Measurements from ENCODE around the gene HIP1.
"Not testable (repeated sequence)": the region's sequence is repeated elsewhere in the genome, so short reads cannot be mapped to it uniquely, and the experiment has no call there.

The HIP1 gene

DNA sequence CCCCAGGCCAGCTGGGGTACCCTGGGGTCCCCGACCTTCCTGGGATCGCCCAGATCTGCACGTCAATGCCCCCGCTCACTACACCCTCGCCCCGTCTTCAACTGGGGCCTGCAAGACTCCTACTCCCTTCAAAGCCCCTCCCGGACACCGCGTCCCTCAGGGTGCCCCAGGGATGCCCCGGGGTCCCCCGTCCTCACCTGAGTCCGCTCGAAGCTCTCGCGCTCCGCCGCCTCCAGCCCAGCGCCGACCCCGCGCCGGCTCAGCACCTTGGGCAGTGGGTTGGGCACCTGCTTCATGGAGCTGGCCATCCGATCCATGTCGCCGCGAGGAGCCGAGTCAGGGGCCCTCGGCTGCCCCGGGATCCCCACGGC lies at the start of gene HIP1:
TSS of gene HIP1 (minus strand) at position 338 of the 371 bp plus-strand sequence. CDS start at position 317, 21 bp downstream.
- DNase-seq (ENCODE audit: low spot score), result no peak

DNA sequence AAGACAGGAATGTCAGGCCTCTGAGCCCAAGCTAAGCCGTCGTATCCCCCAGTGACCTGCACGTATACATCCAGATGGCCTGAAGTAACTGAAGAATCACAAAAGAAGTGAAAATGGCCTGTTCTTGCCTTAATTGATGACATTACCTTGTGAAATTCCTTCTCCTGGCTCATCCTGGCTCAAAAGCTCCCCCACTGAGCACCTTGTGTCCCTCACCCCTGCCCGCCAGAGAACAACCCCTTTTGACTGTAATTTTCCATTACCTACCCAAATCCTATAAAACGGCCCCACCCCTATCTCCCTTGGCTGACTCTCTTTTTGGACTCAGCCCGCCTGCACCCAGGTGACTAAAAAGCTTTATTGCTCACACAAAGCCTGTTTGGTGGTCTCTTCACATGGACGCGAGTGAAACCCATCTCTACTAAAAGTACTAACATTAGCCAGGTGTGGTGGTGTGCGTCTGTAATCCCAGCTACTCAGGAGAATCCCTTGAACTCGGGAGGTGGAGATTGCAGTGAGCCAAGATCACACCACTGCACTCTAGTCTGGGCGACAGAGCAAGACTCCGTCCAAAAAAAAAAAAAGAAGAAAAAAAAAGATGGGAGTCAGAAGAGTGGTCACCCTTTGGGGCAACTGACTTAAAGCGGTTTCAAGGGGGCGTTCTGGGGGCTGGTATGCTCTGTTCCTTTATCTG lies 49.6 kb upstream of the HIP1 start:
- not testable (repeated sequence) for DNase-seq (ENCODE audit: low spot score)

DNA sequence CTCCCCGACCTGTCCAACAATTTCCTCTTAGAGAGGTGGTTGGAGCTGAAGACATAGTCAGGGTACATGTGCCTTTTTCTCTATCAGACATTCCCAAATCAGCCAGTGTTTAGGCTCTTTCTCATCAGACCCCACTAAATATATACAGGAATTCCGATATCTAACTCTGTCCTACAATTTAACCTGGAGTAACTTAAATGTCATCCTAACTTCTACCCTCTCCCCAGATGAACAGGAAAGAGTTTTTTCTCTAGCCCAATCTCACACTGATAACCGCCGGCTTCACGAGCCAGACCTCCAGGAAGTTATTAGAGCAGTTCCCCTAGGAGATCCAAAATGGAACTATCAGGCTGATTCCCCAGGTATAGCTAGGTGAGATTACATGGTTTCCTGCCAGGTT lies 44.3 kb upstream of the HIP1 start:
- DNase-seq (ENCODE audit: low spot score), result not testable (repeated sequence)

DNA sequence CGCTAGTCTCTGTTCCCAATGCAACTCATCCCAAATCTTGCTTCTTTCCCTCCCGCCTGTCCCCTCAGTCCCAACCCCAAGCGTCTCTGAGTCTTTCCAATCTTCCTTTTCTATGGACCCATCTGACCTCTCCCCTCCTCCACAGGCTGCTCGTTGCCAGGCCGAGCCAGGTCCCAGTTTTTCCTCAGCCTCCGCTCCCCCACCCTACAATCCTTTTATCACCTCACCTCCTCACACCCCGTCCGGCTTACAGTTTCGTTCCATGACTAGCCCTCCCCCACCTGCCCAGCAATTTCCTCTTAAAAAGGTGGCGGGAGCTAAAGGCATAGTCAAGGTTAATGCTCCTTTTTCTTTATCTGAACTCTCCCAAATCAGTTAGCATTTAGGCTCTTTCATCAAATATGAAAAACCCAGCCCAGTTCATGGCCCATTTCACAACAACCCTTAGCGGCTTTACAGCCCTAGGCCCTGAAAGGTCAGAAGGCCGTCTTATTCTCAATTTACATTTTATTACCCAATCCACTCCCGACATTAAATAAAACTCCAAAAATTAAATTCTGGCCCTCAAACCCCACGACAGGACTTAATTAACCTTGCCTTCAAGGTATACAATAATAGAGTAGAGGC lies 42.0 kb upstream of the HIP1 start:
- not testable (repeated sequence) for DNase-seq (ENCODE audit: low spot score)

DNA sequence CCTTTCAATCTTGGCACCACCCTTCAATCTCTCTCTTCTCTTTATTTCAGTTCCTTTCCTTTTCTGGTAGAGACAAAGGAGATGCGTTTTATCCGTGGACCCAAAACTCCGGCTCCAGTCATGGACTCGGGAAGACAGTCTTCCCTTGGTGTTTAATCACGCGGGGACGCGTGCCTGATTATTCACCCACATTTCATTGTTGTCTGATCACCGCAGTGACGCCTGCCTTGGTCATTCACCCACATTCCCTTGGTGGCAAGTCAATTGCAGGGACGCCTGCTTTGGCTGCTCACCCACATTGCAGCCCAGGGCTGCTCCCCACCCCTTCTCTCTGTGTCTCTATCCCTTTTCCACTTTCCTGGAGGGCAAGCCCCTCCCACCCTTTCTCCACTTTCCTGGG lies 40.8 kb upstream of the HIP1 start:
- not testable (repeated sequence) for DNase-seq (ENCODE audit: low spot score)

DNA sequence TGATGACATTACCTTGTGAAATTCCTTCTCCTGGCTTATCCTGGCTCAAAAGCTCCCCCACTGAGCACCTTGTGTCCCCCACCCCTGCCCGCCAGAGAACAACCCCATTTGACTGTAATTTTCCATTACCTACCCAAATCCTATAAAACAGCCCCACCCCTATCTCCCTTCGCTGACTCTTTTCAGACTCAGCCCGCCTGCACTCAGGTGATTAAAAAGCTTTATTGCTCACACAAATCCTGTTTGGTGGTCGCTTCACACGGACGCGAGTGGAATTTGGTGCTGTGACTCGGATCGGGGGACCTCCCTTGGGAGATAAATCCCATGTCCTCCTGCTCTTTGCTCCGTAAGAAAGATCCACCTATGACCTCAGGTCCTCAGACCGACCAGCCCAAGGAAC lies 40.3 kb upstream of the HIP1 start:
- not testable (repeated sequence) for DNase-seq (ENCODE audit: low spot score)

DNA sequence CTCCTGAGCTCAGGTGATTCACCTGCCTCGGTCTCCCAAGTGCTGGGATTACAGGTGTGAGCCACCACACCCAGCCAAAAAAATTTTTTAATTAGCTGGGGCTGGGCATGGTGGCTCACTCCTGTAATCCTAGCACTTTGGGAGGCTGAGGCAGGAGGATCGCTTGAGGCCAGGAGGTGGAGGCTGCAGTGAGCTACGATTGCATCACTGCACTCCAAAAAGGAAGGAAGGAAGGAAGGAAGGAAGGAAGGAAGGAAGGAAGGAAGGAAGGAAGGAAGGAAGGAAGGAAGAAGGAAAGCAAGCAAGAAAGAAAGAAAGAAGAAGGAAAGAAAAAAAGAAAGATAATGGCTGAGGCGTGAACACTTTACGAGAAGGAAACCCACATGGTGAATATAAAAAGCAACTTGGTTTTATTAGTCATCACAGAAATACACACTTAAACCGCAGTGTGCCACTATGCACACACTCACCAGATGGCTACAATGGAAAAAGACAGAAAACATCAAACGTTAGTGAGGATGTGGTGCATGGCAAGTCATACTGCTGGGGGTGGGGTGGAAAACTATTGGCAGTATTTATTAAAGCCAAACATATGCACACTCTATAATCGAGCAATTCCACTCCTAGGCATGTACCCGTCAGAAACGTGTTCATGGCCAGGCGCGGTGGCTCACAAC lies 37.7 kb upstream of the HIP1 start:
- DNase-seq (ENCODE audit: low spot score), result no peak

DNA sequence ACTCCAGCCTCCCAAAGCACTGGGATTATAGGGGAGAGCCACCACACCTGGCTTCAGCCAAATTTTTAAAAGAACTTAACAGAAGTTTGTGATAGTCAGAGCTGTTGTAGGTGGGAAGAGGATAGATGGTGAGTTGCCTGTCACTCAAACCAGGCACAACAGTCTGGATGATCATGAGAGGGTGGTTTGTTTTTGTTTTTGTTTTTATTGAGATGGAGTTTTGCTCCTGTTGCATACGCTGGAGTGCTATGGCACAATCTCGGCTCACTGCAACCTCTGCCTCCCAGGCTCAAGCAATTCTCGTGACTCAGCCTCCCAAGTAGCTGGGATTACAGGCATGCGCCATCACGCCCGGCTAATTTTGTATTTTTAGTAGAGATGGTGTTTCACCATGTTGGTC lies 35.2 kb upstream of the HIP1 start:
- not testable (repeated sequence) for DNase-seq (ENCODE audit: low spot score)

DNA sequence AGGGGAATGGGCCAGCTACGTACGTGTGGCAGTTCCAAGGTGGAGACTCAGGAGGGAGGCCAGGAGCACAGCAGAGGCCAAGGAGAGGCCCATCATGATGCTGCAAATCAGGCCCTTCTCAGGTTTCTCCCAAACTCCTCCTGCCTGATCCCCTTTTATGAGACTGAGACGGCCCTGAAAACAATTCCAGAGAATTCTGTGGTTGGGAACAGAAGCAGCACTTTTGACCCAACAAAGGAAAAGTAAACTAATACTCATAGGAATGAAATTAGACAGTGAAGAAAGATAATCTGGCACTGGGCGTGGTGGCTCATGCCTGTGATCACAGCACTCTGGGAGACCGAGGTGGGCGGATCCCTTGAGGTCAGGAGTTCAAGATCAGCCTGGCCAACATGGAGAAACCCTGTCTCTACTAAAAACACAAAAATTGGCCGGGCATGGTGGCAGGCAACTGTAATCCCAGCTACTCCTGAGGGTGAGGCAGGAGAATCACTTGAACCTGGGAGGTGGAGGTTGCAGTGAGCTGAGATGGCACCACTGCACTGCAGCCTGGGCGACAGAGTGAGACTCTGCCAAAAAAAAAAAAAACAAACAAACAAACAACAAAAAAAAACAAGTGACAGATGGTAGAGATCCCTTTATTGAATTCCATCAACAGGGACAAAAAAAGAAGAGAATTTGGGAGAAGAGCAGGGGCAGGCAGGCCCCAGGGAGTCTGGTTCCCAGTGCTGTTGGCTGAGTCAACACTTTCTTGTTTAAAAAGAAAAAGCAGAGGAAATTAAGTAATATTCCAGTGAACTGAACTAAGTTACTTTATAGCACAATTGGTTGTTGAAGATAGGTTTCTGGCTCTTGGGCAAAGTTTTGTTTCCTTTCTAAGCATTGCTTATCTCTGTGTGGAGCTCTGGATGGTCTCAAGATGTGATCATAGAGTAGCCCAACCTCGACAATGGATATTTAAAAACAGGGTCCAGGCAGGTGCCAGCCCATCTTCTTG lies 33.6 kb upstream of the HIP1 start, which contains the start of gene CCL26:
TSS of gene CCL26 (minus strand) at position 131 of the 997 bp plus-strand sequence. CDS start at position 96, 35 bp downstream.
- DNase-seq (ENCODE audit: low spot score), result no peak

DNA sequence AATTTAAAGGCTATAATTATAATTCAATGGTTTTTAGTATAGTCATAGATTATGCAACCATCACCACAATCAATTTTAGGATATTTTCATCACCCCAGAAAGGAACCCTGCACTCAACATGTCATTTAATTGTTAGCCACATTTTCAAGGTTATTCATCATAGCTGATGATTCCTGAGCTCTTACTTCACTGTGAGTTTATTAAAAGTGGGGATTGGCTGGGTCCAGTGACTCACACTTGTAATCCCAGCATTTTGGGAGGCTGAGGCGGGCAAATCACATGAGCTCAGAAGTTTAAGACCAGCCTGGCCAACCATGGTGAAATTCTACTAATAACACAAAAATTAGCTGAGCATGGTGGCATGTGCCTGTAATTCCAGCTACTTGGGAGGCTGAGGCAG lies 32.5 kb upstream of the HIP1 start:
- DNase-seq (ENCODE audit: low spot score), result no peak

DNA sequence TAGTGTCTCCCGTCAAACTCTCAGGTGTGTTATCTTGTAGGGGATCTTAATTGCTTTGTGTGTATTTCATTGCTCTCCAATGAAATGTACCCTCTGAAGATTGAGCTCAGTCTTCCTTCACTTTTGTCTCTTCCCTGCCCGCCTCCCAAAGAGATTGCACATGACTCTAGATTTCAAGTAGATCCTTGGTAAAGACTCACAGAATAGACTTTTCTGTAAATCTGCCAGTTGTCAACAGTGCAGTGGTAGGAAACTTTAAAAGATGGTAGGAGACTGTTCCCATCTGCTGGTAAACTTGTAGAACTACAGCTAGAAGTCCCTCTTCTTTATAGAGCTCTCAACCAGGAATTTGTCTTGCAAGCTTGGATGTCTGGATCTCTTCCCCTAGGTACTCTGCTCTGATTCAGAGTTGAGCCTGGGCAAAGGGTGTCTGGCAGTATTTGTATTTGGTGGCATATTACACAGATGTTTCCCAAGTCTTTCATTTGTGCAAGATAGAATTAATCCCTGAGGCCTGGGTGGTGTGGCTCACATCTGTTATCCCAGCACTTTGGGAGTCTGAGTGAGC lies 23.7 kb upstream of the HIP1 start:
- peak; percentile 78 for DNase-seq (ENCODE audit: low spot score)

DNA sequence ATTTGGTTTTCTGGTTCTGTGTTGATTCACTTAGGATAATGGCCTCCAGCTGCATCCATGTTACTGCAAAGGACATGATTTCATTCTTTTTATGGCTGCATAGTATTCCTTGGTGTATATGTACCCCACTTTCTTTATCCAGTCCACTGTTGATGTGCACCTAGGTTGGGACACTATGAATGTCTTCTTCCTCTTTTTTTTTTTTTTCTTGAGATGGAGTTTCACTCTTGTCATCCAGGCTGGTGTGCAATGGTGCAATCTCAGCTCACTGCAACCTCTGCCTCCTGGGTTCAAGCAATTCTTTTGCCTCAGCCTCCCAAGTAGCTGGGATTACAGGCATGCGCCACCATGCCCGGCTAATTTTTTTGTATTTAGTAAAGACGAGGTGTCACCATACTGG lies 23.1 kb upstream of the HIP1 start:
- DNase-seq (ENCODE audit: low spot score), result not testable (repeated sequence)

DNA sequence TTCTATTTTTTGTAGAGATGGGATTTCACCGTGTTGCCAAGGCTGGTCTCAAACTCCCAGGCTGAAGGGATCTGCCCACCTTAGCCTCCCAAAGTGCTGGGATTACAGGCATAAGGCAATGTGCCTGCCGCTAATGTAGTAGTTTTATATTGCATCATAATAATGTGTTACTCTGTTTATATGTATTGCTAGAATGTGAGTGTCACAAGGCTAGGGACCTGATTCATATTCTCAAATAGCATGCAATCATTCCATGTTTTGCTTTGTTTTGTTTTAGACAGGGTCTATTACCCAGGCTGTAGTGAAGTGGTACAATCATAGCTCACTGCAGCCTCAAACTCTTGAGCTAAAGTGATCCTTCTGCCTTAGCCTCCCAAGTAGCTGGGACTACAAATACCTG lies 19.8 kb upstream of the HIP1 start:
- no peak for DNase-seq (ENCODE audit: low spot score)

DNA sequence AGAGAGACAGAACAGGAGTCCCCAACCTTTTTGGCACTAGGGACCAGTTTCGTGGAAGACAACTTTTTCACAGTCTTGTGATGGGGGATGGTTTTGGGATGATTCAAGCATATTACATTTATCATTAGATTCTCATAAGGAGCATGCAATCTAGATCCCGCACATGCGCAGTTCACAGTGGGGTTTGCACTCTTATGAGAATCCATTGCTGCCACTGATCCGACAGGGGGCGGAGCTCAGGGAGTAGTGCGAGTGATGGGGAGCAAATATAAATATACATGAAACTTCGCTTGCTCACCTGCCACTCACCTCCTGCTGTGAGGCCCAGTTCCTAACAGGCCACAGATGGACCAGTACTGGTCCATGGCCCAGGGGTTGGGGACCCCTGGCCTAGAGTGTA lies 19.1 kb upstream of the HIP1 start:
- no peak for DNase-seq (ENCODE audit: low spot score)

DNA sequence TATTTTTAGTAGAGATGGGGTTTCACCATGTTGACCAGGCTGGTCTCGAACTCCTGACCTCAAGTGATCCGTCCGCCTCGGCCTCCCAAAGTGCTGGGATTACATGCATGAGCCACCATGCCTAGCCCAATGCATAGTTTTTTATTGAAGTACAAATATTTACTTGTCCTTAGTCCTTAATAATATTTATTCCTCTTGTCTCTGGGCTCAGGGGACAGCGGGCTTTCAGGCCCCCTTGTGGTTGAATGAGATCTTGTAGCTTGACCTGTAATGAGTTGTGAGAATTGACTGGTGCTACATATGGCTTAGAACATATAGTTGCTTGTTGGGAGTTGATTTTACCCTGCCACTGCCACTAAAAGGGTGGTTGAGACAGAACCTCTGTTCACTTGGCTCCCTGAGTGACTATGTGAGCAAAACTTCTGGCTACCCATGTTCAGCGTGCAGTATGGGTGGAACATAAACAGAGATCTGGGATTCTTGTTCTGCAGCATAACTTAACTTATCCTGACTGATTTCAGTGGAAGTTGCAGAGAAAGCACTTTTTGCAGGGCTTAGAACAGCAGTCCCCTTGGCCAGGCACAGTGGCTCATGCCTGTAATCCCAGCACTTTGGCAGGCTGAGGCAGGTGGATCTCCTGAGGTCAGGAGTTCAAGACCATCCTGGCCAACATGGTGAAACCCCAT lies 18.4 kb upstream of the HIP1 start:
- peak; percentile 23 for DNase-seq (ENCODE audit: low spot score)

DNA sequence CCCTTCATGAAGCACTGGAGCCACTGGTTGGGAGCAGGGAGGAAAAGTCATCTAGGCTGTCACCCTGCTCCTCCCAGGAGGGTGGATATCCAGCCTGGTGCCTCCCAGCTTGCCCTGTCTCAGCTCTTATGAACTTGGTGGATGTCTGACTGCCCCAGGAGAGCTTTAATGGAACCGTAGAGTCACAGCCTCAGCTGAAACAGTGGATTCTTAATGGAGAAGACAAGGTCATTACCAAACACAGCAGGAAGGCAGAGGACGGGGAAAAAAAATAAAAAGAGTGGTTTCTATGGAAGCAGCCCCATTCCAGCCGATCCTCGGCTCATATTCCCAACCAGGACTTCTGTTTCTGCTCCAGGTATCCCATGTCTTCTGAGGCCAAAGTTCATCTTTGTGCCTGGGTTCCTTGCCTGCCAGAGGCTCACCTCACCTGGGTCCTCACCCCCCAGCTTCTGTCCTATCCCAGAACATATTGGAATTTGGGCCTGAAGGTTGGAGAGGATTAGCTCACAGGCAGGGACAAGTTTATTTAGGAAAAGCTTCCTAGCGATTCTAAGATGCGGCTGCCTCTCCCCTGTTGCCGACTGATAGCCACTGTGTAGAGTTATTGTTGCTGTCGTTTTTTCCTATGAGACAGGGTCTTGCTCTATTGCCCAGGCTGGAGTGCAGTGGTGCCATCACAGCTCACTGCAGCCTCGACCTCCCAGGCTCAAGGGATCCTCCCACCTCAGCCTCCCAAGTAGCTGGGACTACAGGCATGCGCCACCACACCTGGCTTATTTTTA lies 17.7 kb upstream of the HIP1 start:
- no peak for DNase-seq (ENCODE audit: low spot score)

DNA sequence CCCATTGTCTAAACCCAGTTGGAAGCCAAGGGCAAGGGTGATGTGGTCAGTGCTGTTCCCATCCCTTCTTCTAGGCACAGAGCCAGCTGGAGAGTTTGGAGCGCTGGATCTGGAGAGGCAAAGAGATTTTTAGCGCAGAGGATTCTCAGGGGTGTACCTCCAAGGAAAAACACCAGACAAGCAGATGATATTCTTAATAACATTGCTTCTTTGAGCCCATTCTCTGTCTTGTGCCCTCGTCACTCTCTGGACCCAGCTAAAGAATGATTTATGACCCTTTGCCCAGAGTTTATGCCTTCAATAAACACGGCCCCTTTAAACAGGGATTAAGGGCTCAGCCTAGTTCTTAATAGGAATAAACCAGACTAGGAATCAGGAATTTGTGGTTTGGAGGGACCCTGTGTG lies 4.7 kb upstream of the HIP1 start:
- DNase-seq (ENCODE audit: low spot score), result no peak

DNA sequence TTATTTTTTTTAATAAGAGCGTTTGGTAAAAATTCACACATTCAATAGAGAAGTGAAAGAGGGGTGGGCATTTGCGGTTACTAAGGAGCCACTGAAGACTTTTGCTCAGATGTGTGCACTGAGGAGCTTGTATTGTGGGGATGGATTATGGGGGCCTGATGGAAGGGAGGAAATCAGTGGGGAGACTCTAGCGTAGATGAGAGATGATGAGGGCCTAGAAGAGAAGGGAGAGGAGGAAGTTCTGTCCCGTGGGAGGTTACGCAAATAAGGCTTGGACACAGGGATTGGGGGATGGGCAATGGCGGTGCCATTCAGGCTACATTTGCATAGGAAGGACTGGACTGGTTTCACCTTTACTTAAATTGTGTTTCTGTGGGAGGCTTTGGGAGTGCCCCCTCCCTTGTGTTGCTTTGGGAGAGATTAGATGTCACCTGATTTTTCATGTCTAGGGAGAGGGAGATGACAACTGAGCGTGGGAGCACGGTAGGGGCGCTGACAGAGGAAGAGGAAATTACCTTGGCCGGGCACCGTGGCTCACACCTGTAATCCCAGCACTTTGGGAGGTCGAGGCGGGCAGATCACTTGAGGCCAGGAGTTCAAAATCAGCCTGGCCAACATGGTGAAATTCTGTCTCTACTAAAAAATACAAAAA lies 2.2 kb upstream of the HIP1 start:
- no peak for DNase-seq (ENCODE audit: low spot score)

DNA sequence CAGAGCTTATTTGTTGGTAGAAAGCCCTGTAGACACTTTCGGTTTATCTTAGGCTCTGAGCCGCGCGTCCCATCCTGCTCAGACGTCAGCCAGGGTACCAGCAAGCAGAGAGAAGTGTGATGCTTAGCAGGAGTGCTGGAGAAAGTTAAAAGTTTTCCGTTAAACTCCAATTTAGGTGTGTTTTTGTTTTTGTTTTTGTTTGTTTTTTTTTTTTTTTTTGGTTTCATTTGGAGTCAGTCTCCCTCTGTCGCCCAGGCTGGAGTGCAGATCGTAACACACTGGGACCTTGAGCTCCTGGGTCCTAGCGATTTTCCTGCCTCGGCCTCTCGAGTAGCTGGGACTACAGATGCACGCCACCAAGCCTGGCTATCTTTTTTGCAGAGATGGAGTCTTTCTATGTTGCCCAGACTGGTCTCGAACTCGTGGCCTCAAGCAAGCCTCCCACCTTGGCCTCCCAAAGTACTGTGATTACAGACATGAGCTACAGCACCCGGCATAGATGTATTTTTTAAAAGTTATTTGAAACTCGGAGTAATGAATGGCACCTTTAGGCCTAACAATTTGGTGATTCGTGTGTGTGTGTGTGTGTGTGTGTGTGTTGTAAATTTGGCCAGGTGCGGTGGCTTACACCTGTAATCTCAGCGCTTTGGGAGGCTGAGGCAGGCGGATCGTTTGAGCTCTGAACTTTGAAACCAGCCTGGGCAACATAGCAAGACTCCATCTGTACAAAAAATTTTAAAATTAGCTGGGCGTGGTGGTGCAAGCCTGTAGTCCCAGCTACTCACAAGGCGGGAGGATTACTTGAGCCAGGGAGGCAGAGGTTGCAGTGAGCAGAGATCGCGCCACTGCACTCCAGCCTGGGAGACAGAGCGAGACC lies 1.3 kb upstream of the HIP1 start:
- DNase-seq (ENCODE audit: low spot score), result peak; percentile 54

Data from cerebellar cortex (tissue), 1 donor.